ENCODE measurements around the gene SPA17.
A peak's percentile ranks its signal among the peaks of the same experiment; 100 is the strongest.

The SPA17 gene

GRCh38 chr11:124673333-124674167, at the start of gene SPA17, which contains the start of gene SIAE:
SPA17 (plus strand) TSS chr11:124673904; CDS start chr11:124675265, 1,361 bp downstream.
SIAE (minus strand) TSS chr11:124673739; CDS start chr11:124673708, 31 bp downstream.
- DNase-seq, result peak; percentile 96

GRCh38 chr11:124625504-124626168, 48.1 kb upstream of the SPA17 start:
- no peak for DNase-seq

GRCh38 chr11:124627546-124627945, 46.2 kb upstream of the SPA17 start:
- DNase-seq, result no peak

- no peak for DNase-seq
Measured at GRCh38 chr11:124629961-124630360, 43.7 kb upstream of the SPA17 start.

- no peak for DNase-seq
Measured at GRCh38 chr11:124633355-124633754, 40.3 kb upstream of the SPA17 start.

GRCh38 chr11:124635932-124636331, 37.8 kb upstream of the SPA17 start:
- no peak for DNase-seq

- DNase-seq, result no peak
Measured at GRCh38 chr11:124638500-124638899, 35.2 kb upstream of the SPA17 start.

- DNase-seq, result no peak
Measured at GRCh38 chr11:124639186-124639585, 34.5 kb upstream of the SPA17 start.

GRCh38 chr11:124640666-124641065, 33.0 kb upstream of the SPA17 start:
- no peak for DNase-seq

- DNase-seq, result no peak
Measured at GRCh38 chr11:124642628-124643027, 31.1 kb upstream of the SPA17 start.

- no peak for DNase-seq
Measured at GRCh38 chr11:124643042-124643604, 30.6 kb upstream of the SPA17 start.

GRCh38 chr11:124643605-124644425, 29.9 kb upstream of the SPA17 start:
- DNase-seq, result no peak

GRCh38 chr11:124644426-124645280, 29.1 kb upstream of the SPA17 start:
- DNase-seq, result peak; percentile 63

- DNase-seq, result no peak
Measured at GRCh38 chr11:124646148-124646547, 27.6 kb upstream of the SPA17 start.

- no peak for DNase-seq
Measured at GRCh38 chr11:124648610-124649009, 25.1 kb upstream of the SPA17 start.

- peak; percentile 41 for DNase-seq
Measured at GRCh38 chr11:124656774-124657630, 16.7 kb upstream of the SPA17 start.

GRCh38 chr11:124657904-124658303, 15.8 kb upstream of the SPA17 start:
- DNase-seq, result no peak

- no peak for DNase-seq
Measured at GRCh38 chr11:124658501-124658900, 15.2 kb upstream of the SPA17 start.

GRCh38 chr11:124658986-124659385, 14.7 kb upstream of the SPA17 start:
- DNase-seq, result no peak

GRCh38 chr11:124661553-124661952, 12.2 kb upstream of the SPA17 start:
- DNase-seq, result no peak

GRCh38 chr11:124662106-124662505, 11.6 kb upstream of the SPA17 start:
- no peak for DNase-seq

All from right hindlimb (tissue), 1 donor.